Breast epithelium (tissue), 3 donors: ENCODE results near the gene MACO1.

Source experiments
- POLR2A ChIP-seq: fragments of 450-650 bp; IDR thresholded peaks from one replicate; pipeline ENCODE4 v1.6.1; 2016; ENCODE audit warnings: antibody characterized with exemption, mild to moderate bottlenecking, moderate library complexity
- TF ChIP-seq, protein P1 (sequence below), 3 donors: fragments of 450-650 bp; IDR thresholded peaks; one replicate each; pipeline ENCODE4 v1.5.1; 2016 to 2017; ENCODE audit warnings: antibody characterized with exemption in 3 of 3, mild to moderate bottlenecking in 3 of 3, moderate library complexity in 3 of 3

DNA sequence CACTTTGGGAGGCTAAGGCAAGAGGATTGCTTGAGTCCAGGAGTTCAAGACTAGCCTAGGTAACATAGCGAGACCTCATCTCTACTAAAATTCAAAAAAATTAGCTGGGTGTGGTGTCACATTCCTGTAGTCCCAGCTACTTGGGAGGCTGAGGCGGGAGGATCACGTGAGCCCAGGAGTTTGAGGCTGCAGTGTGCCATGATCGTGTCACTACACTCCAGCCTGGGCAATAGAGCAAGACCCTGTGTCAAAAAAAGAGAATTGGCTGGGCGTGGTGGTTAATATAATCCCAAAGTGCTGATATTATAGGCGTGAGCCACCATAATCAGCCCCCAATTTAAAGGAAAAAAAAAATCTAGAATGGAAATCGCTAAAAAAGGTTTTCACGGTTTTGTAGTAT lies 7.0 kb downstream of the MACO1 start:
- TF ChIP-seq, protein P1, sequence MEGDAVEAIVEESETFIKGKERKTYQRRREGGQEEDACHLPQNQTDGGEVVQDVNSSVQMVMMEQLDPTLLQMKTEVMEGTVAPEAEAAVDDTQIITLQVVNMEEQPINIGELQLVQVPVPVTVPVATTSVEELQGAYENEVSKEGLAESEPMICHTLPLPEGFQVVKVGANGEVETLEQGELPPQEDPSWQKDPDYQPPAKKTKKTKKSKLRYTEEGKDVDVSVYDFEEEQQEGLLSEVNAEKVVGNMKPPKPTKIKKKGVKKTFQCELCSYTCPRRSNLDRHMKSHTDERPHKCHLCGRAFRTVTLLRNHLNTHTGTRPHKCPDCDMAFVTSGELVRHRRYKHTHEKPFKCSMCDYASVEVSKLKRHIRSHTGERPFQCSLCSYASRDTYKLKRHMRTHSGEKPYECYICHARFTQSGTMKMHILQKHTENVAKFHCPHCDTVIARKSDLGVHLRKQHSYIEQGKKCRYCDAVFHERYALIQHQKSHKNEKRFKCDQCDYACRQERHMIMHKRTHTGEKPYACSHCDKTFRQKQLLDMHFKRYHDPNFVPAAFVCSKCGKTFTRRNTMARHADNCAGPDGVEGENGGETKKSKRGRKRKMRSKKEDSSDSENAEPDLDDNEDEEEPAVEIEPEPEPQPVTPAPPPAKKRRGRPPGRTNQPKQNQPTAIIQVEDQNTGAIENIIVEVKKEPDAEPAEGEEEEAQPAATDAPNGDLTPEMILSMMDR (IDR thresholded peaks at IDR 0.05): no peak
- TF ChIP-seq POLR2A: no peak
